Measurements from ENCODE around the gene RGS17.
"Not testable (repeated sequence)": the region's sequence is repeated elsewhere in the genome, so short reads cannot be mapped to it uniquely, and the experiment has no call there.

RGS17 gene

GRCh38 chr6:152983637-152984512 lies 147.2 kb downstream of the RGS17 start:
- peak; percentile 84 to 93 (median 90) for DNase-seq

GRCh38 chr6:152982904-152983636 lies 148.0 kb downstream of the RGS17 start, which contains the start of gene FBXO5:
Gene FBXO5 (minus strand): TSS chr6:152983041. CDS start chr6:152982959, 82 bp downstream.
- DNase-seq = peak; percentile 94 to 99 (median 96)

DNA sequence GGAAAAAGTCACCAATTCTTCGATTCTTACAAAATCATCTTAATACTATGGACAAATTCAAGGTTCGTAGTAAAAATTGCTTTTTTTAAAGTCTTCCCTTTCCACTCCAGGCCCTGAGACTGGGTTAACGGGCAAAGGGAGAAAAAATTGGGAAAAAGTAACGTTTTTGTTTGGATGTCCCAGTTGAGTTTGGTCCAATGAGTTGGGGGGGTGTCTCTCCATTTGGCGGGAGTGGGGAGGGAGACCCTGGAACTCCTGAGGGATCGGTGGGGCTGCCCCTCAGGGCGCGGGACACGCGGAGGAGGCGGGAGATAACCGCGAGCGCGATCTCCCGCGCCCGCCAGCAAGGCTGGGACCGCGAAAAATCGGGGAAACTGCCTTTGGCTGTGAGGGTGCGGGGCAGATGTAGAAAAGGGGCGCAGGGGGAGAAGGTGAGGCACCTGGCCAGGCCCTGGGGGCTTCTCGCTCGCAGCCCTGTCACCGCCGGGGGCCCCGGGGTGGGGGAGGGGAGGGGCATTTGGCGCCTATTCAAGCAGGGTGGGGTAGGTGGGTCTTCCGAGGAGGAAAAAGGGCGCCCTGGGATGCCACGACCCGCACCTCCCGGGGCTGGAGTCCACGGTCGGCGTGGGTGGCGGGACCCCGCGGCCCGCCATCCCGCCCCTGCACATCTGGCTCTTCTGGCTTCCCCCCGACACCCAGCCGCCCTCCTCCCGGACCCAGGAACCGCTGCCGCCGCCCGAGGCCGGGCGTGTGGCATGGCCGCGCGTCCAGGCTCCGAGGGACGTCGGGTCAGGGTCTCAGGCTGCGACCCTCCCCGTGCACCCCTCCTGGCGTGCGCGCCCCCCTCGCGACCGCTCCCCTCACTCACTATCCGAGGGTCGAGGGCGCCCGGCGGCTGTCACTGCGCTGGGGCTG lies 148.8 kb downstream of the RGS17 start:
- peak in 2 of 5 donors; percentile 8 to 15 for DNase-seq

- DNase-seq = no peak
Measured at GRCh38 chr6:152981219-152981618, 149.9 kb downstream of the RGS17 start.

DNA sequence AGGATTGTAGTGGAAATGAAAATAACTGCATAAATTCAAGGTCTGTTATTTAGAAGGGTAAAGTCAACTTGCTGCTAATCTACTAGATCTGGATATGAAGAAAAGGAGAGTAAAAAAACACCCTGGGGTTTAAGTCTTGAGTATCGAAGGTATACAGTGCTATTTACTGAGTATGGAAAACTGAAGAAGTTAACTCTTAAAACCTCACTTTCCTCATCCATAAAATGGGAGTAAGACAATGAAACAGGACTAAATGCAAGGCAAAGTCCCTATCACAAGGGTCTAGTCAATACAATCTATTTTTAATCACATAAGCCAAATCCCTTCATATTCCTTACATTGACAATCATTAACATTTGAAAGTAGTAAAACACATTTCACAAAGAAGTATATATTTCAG lies 150.4 kb downstream of the RGS17 start:
- no peak for DNase-seq

- DNase-seq = no peak
Measured at GRCh38 chr6:152979116-152979515, 152.0 kb downstream of the RGS17 start.

DNA sequence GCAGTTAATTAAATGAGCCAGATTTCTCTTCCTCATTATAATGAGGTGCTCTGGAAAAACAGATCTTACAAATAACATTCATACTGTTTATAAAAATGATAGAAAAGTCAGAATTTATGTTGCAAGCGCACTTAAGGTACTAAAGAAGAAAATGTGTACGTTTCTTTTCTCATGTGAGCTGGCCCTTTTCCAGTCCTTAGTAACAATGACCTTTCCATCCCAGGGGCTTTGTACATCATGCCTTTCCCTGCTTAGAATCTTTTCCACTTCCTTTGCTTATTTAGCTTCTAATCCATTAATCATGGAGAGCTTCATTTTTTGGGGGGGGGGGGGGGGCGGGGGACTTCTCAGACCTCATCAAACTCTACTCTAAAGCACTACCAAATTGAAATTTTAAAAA lies 153.0 kb downstream of the RGS17 start:
- DNase-seq = no peak

DNA sequence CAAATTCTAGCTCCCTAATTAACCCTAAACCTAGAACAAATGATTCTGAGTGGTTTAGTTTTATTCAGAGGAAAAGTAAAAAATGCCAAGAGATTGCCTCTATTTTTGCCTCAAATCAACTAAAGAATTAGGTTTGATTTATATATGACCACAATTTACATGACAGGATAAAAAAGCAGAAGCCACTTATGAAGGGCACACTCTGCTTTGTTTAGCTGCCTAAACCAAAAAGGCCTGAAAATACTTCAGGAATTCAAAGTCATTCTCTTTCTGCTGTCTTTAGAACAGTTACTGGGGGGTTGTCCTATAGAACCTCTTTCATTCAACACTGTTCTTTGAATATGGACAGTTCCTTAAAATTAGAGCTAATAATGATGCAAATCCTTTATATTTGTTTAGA lies 153.5 kb downstream of the RGS17 start:
- DNase-seq = no peak

GRCh38 chr6:152976749-152977148 lies 154.3 kb downstream of the RGS17 start:
- DNase-seq = no peak

GRCh38 chr6:152975204-152975915 lies 155.7 kb downstream of the RGS17 start:
- peak in 1 of 5 donors; percentile 36 for DNase-seq

DNA sequence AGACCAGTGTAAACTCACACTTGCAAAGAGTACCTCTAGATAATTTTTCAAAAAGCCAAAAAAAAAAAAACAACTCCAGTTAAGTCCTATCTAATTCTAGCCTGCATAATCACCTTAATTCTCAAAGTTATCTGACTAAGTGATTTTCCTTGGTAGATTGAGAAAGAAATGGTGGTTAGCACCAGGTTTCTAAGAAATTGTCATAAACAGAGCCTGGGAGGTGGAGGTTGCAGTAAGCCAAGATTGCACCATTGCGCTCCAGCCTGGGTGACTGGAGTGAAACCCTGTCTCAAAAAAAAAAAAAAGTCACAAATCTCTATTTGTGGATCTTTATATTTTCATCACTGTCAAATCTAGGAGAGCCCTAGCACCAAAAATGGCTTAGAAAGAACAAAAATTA lies 157.2 kb downstream of the RGS17 start:
- peak in 1 of 5 donors; percentile 35 for DNase-seq

DNA sequence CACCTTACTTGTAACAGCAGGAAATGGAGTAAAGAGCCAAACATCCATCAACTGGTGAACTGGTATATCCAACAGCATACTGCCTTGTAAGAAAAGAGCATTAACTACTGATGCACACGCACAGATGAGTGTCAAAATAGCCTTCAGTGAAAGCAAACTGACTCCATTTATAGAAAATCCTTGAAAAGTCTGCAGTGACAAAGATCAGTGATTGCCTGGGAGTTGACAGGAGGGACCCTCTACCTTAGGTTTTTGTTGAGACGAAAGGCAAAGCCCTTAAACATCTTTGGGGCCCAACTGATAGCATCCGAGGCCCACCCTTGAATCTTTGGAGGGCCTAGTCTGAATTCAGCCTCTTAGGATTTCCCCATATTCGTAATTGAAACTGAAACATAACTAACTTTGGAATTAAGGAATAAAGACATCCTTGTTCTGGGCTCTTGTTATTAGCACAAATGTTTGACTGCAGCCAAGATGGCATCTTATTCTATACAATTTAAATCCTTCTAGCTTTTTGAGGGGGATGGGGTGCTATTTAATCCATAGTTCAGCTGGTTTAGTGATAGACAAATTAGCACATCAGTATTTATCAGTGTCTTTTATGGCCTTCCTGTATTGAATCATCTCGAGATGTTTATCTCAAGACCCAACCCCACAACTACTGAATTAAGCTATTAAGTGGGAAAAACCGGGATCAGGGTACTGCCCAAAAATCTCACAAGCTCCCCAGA lies 161.2 kb downstream of the RGS17 start:
- DNase-seq = no peak

DNA sequence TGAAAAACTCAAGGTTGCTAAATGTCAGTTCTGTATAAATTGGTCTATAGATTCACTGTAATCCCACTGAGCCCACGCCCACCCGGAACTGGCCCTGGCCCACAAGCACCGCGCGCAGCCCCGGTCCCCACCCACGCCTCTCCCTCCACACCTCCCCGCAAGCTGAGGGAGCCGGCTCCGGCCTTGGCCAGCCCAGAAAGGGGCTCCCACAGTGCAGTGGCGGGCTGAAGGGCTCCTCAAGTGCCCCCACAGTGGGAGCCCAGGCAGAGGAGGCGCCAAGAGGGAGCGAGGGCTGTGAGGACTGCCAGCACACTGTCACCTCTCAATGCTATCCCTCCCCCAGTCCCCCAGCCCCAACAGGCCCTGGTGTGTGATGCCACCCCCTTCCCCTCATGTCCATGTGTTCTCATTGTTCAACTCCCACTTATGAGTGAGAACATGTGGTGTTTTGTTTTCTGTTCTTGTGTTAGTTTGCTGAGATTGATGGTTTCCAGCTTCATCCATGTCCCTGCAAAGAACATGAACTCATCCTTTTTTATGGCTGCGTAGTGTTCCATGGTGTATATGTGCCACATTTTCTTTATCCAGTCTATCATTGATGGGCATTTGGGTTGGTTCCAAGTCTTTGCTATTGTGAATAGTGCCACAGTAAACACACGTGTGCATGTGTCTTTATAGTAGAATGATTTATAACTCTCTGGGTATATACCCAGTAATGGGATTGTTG lies 164.8 kb downstream of the RGS17 start:
- DNase-seq = not testable (repeated sequence)

GRCh38 chr6:152959333-152959732 lies 171.7 kb downstream of the RGS17 start:
- DNase-seq = no peak

DNA sequence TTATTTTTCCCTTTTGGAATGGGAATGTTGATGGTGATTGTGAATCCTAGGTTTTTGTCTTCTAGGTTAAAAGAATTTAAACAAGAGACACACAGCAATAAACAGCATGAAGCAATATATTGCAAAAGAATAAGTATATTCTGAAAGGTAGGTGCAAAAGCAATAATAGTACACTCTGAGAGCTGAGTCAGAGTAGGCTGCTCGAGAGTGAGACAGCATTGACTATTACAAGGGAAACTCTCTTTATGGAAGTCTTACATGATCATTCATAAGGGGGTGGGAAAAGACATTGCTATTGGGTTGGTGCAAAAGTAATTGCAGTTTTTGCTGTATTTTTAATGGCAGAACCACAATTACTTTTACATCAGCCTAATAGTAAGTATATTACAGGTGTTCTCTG lies 173.3 kb downstream of the RGS17 start:
- DNase-seq = no peak

Data from T-helper 1 cell (primary cell).